Measurements from ENCODE around the gene ADAMTS12.

The ADAMTS12 gene

DNA sequence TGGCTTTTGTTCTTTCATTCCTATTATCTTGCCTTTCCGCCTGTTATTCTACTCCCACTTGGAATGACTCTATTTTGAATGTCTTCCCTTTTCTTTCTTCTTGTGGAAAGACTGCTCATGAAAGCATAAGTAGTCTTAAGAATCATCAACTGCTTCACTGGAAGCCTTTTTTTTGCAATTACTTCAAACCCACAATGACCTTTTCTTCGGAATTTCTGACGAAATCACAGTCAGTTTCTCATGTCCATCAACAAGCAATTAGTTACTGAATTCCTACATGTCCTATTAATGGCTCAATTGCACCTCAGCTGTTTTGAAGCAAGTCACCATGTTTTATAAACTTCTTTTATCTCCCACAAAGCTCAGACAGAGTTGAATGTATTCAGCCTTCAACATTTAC, 254.8 kb downstream of the ADAMTS12 start:
- DNase-seq: no peak

DNA sequence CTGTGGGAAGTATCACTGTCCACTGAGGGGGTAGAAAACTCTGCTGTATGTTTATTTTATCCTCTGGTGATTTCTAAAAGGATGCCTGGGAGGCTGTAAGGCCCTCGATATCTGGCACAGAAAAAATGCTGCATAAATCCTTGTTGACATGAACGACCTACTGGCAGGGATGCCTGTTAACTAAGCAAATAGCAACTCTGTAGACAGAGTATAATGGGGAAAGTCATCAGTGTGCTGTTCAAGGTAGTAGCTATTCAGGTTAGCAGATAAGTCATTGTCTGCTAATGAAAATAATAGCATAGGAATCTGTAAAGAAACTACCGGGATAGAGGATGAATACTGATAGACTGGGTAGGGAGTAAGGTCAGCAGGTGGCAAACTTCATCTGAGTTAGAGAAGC, 256.2 kb downstream of the ADAMTS12 start:
- DNase-seq: no peak

DNA sequence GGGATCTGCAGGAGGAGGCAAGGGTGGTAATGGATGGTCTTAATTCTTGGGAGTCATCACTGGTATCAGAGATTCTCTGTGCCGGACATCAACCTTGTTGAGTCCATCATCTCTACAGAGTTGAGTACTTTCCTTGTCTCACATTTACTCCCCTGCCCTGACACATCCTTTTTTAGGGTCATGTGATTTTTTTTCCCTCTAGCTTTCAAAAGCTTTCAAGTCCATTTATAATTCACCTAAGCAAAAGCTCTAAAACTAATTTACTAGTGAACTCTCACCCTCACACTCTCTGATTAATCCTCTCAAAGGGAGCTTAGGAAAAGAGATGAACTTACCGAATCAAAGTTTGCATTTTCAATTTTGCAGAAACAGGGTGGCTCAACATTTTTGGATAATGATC, 258.1 kb downstream of the ADAMTS12 start:
- no peak for DNase-seq

DNA sequence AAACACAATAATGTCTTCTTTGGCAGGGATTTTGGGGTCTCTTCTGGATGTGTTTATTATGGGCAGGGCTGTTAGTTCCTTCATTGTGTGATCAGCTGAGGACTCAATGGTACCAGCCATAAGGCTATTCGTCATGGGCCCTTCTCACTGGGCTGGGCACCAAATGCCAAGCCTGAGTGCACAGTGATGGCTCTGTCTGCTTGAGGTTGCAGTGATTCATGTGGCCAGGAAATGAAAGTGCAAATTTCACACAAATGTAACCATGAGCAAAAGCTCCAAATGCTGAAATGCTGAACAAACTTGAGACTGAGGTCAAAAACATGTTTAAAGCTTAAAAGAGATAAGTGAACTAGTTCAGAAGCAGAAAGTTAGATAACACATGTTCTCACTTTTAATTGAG, 260.0 kb downstream of the ADAMTS12 start:
- DNase-seq: no peak

DNA sequence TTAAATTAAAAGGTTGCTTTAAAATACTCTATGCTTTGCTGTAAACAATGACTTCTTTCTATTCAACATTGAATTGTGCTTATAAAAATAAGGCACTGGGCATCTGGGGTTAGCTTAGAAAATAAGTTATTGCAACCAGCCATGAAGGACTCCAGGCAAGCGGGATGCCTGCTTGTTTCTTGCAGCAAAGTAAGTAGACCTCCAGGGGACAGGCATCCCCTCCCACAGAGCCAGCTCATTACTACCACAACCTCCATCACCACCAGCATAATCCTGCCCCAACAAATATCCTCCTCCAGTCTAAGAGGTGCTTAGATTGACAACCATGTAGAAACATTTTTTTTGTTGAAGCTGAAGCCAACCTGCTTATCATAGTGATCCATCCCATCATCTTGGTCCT, 260.7 kb downstream of the ADAMTS12 start:
- DNase-seq: no peak

DNA sequence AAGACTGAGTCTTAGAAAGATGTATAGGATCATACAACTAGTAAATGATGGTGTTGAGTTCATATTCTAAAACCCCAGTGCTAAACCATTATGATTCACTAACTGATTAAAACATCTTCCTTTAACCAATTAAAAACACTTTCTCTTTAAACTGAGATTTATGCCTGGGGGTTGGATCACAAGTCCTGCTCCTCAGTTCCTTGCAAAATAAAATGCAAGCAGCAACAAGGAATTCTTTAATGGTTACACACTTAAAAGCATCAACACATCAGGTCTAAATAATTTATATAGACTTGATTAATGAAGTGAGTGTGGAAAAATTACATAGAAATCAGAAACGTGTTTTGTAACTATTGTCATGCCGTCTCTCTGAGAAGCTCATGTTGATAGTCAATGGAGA, 261.8 kb downstream of the ADAMTS12 start:
- DNase-seq: no peak

DNA sequence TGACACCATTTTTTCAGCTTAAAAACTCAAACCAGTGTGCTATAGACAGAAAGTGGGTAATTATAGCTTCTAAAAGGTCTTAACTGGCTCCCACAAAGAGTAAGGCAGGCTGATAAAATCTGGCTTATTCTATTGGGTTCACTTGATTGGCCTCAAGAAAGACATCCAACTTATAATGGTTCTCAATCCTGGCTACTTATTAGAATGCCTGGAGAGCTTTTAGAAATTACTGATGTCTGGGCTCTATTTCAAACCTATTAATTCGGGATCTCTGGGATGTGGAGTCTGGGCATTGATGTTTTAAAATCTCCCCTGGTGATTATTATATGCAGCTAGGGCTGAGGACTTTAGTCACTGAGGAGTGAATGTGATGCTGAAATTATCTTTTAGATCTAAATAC, 263.0 kb downstream of the ADAMTS12 start:
- no peak for DNase-seq

DNA sequence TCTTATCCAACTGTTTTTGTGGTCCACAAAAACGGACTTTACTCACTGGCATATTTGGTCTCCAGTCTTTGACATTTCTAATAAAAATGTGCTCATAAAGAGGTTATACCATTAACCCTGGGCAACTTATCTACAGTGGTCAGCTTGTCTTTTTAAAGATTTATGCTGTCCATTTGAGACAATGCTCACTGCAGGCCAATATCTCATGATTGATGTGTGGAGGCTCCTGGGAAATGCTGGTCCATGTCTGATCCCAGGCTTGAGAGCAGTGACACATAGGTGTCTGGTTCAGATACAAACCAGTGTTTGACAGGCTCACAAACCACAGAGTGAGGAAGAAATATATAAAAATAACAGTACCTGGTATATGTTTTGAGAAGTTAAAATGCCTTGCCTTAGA, 270.3 kb downstream of the ADAMTS12 start:
- DNase-seq: no peak

DNA sequence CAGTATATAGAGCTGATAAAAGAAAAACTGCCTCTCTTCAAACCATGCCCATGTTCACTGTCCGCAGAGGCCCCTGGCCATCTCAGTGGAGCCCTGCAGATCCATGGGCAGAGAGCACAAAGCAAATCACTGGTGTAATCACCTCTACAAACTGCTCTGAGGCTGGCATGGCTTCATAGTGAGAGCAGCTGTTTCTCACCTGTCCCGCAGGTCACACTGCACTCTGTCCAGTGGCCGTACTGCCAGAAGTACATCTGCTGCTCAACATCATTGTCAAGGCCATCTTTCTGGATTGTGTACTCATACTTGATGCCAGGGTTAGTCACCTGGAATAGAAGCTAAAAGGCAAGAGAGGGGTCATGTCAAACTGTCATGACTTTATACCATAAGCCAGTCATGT, 277.8 kb downstream of the ADAMTS12 start:
- DNase-seq: no peak

DNA sequence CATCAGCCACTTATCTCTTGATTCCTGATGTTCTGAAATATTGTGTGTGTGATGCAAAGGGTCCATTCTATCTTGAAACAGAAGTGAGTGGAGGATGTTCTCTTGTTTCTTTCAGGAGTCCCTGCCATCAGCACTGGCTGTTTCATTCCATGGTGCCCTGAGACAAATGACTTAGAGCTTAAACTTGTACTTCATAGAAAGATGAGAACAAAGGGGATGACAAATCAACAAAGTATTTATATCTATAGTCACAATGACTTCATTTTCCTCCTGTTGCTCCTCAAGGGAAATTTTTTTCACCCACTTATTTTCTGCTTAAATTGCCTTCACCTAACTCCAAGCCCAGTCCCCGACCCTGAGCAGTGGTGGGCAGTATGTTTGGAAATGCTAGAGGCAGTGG, 279.4 kb downstream of the ADAMTS12 start:
- DNase-seq: no peak

DNA sequence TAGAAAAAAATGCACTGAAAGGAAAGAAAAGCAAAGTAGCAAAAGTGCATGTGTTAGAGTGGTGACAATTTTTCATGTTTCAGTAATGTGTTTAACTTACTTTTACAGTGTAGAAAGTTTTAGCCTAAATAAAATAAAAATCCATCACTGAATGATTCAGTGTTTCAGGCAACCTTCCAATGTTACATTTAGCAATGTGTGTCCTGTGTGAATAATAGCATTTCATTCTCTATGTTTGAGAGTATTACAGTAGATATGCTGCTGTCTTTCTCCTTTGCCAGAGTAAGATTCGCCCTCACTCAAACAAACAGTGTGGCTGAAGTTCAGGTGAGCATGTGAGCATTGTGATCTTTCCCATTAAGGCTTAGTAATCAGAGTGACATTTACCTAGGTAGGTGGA, 279.9 kb downstream of the ADAMTS12 start:
- no peak for DNase-seq

DNA sequence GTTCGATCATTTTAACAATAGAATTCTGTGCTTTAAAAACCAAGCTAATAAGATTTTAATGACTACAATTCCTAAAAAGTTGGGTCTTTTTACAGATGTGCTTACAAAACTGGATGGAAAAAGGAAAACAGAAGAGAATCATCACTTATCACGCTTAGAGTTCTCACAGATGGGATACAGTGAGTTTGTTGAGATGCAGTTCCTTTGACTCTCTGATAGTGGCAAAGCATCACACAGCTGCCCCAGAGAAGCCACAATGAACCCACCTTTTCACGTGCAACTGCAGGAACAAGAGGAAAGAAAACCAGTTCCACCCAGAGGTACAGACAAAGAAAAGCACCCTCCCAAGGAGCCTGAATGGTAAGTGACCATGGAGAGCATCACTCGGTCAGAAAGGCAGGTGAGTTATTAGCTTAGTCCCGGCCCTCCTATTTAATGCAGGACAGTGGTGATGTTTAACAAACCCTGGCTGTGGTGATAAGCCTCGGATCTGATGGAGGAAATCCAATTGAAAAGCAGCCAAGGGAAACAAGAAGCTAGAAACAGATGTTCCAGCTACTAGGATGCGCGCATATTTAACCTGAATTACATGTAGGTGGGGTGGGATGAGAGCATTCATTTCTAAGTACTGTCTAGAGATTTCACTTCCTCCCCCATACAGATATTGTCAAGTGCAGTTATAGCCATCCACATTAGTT, 283.3 kb downstream of the ADAMTS12 start:
- no peak for DNase-seq

DNA sequence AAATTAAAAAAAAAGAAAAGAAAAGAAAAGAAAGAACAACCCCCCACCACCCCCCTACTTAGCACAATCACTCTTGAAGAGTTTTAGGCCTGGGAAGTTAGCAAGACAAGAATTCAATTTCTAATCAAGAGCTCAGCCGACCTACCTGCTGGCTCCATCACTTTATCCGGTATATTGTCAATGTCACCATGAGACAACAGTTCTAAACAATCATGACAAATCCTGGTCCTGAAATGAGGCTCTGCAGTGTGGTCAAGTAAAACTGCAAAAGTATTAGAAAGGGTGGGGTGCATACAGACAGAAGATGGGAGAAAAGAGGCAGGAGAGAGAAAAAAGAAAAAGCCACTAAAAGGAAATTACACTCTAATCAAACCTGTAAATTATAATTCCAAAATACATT, 287.3 kb downstream of the ADAMTS12 start:
- no peak for DNase-seq

DNA sequence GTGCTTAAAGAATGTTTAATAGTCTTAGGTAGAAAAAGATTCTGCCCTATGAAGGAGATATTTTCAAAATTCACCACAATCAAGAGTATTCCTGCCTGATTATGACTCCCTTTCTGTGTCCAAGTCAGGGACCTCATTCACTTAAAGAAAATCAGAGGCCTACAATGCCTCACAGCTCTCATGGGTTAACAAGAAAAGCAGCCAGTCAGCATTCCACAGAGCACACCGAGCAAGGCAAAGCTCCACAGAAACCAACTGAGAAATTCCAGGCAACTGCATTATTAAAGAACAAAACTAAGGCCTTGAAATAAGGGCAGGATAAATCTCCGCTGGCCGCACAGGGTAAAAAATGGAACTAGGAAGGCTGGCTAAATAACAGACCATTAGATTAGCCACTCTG, 289.9 kb downstream of the ADAMTS12 start:
- no peak for DNase-seq

DNA sequence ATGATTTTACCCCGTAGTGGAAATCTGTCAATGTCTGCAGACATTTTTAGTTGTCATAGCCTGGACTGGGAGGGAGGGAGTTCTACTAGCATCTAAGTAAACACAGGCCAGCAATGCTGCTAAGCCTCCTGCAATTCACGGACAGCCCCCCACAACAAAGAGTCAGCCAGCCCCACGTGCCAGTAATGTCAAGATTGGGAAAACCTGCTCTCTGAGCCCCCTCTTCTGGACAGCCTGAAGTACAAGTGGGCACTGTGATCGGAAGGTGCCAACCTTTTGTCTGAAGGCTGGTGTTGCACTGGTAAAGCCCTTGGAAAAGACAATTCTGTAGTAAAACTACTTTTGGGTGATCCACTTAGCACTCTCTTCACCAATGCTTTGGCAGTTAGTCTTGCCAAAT, 296.5 kb downstream of the ADAMTS12 start:
- DNase-seq: no peak

DNA sequence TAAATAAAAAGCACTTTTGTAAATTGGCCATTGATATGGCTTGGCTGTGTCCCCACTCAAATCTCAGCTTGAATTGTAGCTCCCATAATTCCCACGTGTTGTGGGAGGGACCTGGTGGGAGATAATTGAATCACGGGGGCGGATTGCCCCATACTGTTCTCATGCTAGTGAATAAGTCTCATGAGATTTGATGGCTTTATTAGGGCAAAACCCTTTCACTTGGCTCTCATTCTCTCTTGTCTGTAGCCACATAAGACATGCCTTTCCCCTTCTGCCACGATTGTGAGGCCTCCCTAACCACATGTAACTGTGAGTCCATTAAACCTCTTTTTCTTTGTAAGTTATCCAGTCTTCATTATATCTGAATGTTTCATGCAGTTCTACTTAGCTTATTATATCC, 297.8 kb downstream of the ADAMTS12 start:
- DNase-seq: no peak

DNA sequence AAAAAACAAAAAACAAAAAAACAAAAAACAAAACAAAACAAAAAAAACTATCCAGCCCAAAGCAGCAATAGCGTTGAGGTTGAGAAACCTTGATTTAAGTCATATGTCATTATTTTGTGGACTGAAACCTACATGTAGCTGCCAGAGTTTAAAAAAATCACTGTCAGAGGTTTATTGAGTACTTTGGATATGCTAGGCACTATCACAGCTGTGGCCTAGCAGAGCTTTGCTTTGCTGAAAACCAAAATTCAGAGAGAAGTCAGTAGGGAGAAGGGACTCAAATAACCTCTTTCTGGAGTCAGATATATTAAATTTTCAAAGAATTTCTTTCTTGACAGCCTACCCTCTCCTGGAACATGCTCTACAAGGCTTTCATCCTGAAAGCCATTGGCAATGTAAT, 299.5 kb downstream of the ADAMTS12 start:
- DNase-seq: no peak

DNA sequence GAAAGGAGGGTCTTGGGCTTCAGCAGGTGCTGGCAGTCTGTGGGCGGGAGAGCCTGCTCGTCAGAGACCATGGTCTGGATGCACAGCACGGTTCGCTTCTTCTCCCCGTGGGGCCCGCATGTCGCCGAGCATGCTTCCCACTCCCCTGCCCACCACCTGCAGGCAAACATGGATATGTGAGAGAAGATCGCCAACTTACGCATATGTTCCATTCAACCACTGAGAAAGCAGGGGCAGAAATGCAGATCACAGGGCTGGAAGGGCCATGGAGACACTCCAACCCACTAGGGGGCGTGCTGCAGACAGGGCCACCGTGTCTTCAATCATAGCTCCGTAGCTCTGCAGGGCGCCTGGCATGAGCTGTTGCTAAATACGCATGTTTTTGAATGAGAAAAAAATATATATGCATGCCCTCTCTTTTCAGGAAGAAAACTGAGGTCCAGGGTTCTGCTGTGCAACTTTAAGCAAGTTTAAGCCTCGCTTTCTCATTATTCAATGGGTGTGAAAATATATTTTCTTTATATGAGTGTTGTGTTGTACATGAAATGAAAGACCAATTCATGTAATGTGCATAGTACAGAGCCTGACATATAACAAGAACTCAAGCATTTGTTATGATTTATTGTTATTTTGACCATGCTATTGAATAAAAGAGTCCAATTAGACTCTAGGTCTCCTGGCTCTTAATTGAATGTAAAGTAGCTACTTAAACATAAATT, 303.0 kb downstream of the ADAMTS12 start:
- DNase-seq: peak; percentile 42

DNA sequence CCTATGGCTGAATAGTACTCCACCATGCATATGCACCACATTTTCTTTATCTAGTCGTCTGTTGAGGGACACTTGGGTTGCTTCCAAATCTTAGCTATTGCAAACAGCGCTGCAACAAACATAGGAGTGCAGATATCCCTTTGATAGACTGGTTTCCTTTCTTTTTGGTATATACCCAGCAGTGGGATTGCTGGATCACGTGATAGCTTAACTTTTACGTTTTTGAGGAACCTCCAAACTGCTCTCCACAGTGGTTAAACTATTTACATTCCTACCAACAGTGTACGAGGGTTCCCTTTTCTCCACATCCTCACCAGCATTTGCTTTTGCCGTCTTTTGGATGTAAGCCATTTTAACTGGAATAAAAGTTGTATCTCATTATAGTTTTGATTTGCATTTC, 308.5 kb downstream of the ADAMTS12 start:
- no peak for DNase-seq

DNA sequence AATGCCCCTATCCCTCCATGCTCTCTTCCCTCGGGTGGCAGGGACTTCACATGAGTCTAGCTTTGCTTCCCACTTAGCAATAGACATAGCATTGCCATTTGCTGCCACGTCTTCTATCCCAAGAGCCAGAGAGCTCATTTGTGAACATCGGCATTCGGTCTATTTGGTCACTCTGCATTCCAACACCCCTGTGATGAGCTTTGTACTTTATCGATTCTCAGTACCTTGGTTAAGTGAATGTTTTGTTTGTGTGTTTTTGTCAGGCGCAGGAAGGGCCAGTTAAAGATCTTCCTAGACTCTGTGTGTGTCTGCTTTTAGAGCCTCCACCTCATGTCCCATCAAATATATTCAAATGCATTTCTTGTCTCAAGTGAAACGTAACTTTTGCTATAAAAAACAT, 309.4 kb downstream of the ADAMTS12 start:
- no peak for DNase-seq

DNA sequence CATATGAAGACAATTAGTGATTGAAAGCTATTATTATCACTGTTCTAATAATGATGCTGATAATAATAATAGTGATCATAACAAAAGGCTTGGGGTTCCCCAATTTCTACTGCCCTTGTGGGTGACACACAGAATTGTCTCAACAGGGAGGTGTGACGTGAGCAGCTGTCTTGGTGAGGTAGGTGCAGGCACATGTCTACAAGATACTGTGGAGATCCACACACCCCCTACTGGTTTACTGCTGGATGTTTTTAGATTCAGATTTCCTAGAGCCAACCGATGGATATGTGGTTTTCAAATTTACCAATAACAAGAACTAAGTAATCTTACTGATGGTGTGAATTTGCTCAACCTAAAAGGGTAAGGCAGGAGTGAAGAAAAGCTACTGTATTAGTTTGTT, 312.0 kb downstream of the ADAMTS12 start:
- DNase-seq: no peak

DNA sequence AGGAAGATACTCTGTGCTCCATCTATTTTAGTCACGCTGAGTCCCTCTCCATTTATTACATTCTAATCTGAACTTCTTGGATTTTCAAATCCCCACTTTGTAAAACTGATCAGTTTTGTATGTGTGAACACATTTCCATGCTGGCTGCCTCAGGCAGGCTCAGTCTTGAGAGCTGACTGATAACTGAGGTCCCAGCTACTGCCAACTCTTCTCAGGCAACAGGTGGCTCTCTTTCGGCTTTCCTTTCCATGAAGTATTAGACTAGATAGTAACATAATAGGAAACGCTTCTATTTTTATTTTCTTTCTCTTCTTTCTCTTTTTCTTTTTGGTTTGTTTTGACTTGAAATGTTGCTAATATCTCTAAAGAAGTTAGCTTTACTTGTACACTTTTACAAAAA, 312.6 kb downstream of the ADAMTS12 start:
- DNase-seq: no peak

DNA sequence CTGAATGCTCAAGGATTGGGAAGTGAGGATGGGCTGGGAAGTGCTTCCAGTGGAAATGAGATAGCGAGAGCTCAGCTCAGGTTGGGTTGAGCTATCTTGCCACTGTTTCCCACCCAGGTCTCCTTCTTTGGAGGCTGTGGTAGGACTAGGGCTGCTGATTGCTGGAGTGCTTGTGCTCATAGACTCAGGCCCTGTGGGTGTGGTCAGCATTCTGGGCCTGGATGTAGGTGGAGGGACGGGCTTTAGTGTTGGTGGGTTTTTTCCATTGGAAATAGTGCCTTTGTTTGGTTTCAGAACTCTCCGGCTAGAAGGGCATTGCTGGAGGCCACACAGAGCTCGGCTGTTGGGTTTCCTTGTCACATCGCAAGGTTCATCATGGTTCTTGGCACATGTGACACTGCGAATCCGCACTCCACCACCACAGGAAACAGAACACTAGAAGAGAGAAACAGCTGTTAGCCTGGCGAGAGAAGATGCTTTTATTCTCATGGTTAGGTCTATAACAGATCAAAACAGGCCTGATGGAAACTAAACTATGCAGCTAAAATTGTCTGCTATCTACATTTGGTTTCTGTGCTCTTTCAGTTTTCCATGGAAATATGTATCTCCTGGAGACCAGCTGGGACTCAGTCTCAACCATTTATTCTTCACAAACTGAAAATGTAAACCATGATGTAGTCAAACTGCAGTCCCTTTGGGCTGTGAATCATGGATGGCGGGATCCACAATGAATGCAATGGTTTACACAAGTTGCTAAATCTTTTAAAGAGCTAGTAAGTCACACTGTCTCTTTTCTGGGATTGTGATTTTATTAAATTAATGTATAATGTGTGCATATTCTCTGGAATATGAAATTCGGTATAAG, 314.8 kb downstream of the ADAMTS12 start:
- DNase-seq: no peak

DNA sequence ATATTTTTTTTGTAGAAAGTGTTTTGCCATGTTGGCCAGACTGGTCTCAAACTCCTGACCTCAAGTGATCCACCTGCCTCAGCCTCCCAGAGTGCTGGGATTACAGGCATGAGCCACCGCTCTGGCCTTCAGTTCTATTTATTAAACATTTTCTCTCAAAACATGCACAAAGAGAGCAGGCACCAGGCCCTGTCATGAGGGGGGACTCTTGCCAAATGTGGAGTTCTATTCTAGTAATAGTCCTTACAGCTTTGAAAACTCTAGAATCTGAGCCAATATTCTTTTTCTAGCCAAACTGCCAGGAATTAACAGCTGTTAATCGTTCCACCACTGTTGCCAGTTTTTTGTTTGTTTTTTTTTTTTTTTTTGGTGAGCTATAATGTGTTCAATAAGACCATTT, 326.5 kb downstream of the ADAMTS12 start:
- no peak for DNase-seq

Data from 8988T (cell line).